Heart left ventricle (tissue), 16 donors: ENCODE results near the gene GPR156. TPM values are rescaled to one million over a fixed set of nuclear protein-coding genes. Genes with fewer than 3 reads are reported as not detected.

ENCODE experiments used
- ATAC-seq, 4 donors: fragments of 200-7000 bp; cut with Tn5 transposase; one replicate each; pipeline ENCODE4 v1.9.1; 2020 to 2022; ENCODE audit warnings: moderate library complexity in 4 of 4, mild to moderate bottlenecking in 3 of 4, moderate number of reproducible peaks in 1 of 4
- DNase-seq, 5 donors: peaks; one replicate each; pipeline ENCODE4 v3.0.0-alpha.2; 2020
- H3K27ac ChIP-seq, 12 donors: fragments of 200-600 bp; sonication (generic) in 4 of 12; one replicate each; pipeline versions ENCODE4 v1.5.0 to v1.8.0; 2016 to 2022; ENCODE audit warnings: mild to moderate bottlenecking in 2 of 12
- H3K27me3 ChIP-seq, 9 donors: fragments of 200-600 bp; sonication (generic) in 2 of 9; one replicate each; pipeline versions ENCODE4 v1.5.1 to v1.8.0; 2016 to 2022; ENCODE audit warnings: mild to moderate bottlenecking in 3 of 9
- H3K36me3 ChIP-seq, 9 donors: fragments of 200-600 bp; sonication (generic) in 2 of 9; one replicate each; pipeline versions ENCODE4 v1.5.0 to v1.8.0; 2018 to 2022; ENCODE audit warnings: mild to moderate bottlenecking in 2 of 9
- H3K4me1 ChIP-seq, 12 donors: fragments of 200-600 bp; sonication (generic) in 4 of 12; one replicate each; pipeline versions ENCODE4 v1.5.0 to v1.8.0; 2016 to 2022; ENCODE audit warnings: mild to moderate bottlenecking in 3 of 12
- H3K4me3 ChIP-seq, 12 donors: fragments of 200-600 bp; sonication (generic) in 4 of 12; one replicate each; pipeline versions ENCODE4 v1.5.0 to v1.8.0; 2017 to 2022; ENCODE audit warnings: mild to moderate bottlenecking in 9 of 12, moderate library complexity in 4 of 12
- H3K9me3 ChIP-seq, 12 donors: fragments of 200-600 bp; sonication (generic) in 4 of 12; one replicate each; pipeline versions ENCODE4 v1.5.0 to v1.8.0; 2016 to 2022; ENCODE audit warnings: mild to moderate bottlenecking in 1 of 12
- CTCF ChIP-seq, 12 donors: fragments of 200-600 bp; sonication (generic) in 4 of 12; IDR thresholded peaks; one replicate each; pipeline versions ENCODE4 v1.5.0 to v1.8.0; 2018 to 2022; ENCODE audit warnings: antibody characterized with exemption in 12 of 12, mild to moderate bottlenecking in 5 of 12
- POLR2A ChIP-seq, 2 donors: fragments of 450-650 bp; IDR thresholded peaks; one replicate each; pipeline ENCODE4 v1.6.1; 2017; ENCODE audit warnings: antibody characterized with exemption in 2 of 2, mild to moderate bottlenecking in 2 of 2, moderate library complexity in 2 of 2
- WGBS, 4 donors: extraction: QIAGEN DNeasy Blood & Tissue Kit in 2 of 4; methylation state at CpG; one replicate each; pipeline versions ENCODE4 v1.1.5 to v1.1.7; 2013 to 2018; 5-methylcytosine and 5-hydroxymethylcytosine counted together
- intact Hi-C, 10 donors: fragments of 100-400 bp; cut with DNase I; formaldehyde crosslinking; loops; one replicate each; pipeline versions ENCODE4 v1.11.1 to v1.14.2; 2022
- polyA plus RNA-seq, 2 donors: library from polyadenylated mRNA; stranded (reverse); fragments of 200-250 nt; gene quantifications; one replicate each; pipeline ENCODE4 v1.2.3, GENCODE V29; 2013
- total RNA-seq, 9 donors: library from RNA; depleted of rRNA in 2 of 9; stranded (reverse); fragments of >200 nt in 2 of 9; fragmentation: NEBNext Ultra II Directional in 3 of 9; extraction: Animal tissue kit (Norgen Biotek cat#: 25700) in 3 of 9; gene quantifications; one replicate each; pipeline versions ENCODE4 v1.1.0 to v1.2.4, GENCODE V29; 2016 to 2023
- donor health status: ischemic (EF 13 %, LVEDD 7.1; RV severe dilation, severe dysfunction).
- donor health status: healthy with polysubstance abuse.
- donor health status: DM: no; HTN: yes; CAD: no.
- donor health status: DM: no; HTN: no; CAD: no.
- donor health status: ischemic (EF 25% LVEDD 6.9; RV normal size, moderate dysfunction).
- donor health status: ischemic (EF 25% LVEDD 5.7; RV mildly dilated, moderate dysfunction).
- donor health status: healthy.
- donor health status: DM: yes; HTN: yes; CAD: no.
- donor health status: ischemic (EF 35%, LVEDD 5.7; RV mildly dilated, moderate dysfunction).
- donor health status: nonischemic (EF 11% LVEDD 7.7; RV severe dilation, severe dysfunction).
- donor health status: DM: yes; HTN: yes; CAD: no.
- donor health status: PGD.
- donor health status: ischemic (EF 29% LVEDD 5.4; RV normal size, mild dysfunction).
- donor health status: nonischemic (EF 23%, LVEDD 6.1; RV moderate dilation, normal function).

The GPR156 gene
- total and polyA plus RNA-seq, 11 donors = 0.06 to 0.24 (median 0.12) TPM; not detected in 5

GRCh38 chr3:120244834-120245225 lies 40.2 kb downstream of the GPR156 start:
- Histone ChIP-seq H3K36me3 (no peaks in the 10 kb centered on the region), H3K9me3 (no peaks in the 10 kb centered on the region), H3K4me1 (no peaks in the 10 kb centered on the region), H3K4me3 (no peak overlapping the region), H3K27me3 (peaks cover 0 to 8% (median 0%) of the 10 kb centered on the region in 9 donors), H3K27ac (no peak overlapping the region)
- ATAC-seq (no peak), DNase-seq (no peak)
- 76 to 90% (median 81%) methylated on average over 3 of the region's 3 CpGs for WGBS, 4 donors
- intact Hi-C loops = loop anchor here (1.0 to 10.0 kb wide), 15 partner anchors 100 to 552 kb away; partner anchors contain the start of gene LRRC58 (in 1 of the 10)
- no peak for TF ChIP-seq POLR2A (IDR thresholded peaks at IDR 0.05)
- no peak for TF ChIP-seq CTCF (IDR thresholded peaks at IDR 0.05)

DNA sequence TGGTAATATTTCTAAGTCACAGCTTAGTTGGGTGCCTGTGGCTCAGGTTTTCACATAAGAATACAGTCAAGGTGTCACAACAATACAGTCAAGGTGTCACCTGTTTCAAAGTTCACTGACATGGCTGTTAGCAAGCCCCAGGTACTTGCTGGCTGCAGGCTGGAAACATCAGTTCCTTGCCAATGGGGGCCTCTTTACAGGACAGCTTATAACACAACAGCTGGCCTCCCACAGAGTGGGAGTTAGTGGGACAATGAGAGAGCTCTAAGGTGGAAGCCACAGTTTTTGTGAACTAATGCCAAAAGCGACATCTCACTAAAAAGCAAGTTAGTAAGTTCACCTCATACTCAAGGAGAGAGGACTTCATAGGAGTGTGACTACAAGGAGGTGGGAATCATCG lies 45.4 kb downstream of the GPR156 start:
- Histone ChIP-seq H3K4me3 (no peak overlapping the region), H3K27me3 (peaks cover 0 to 8% (median 0%) of the 10 kb centered on the region in 9 donors), H3K4me1 (no peaks in the 10 kb centered on the region), H3K36me3 (no peaks in the 10 kb centered on the region), H3K27ac (no peak overlapping the region), H3K9me3 (no peaks in the 10 kb centered on the region)
- intact Hi-C loops = loop anchor here in 8 of 10 donors (5.0 to 10.0 kb wide), 8 partner anchors 105 to 558 kb away; partner anchors contain the start of gene LRRC58 (in 1 of the 8)
- WGBS, 4 donors = 80 to 97% (median 93%) methylated on average over 2 of the region's 2 CpGs
- ATAC-seq (no peak), DNase-seq (no peak)
- TF ChIP-seq POLR2A (IDR thresholded peaks at IDR 0.05) = no peak
- TF ChIP-seq CTCF (IDR thresholded peaks at IDR 0.05) = no peak

DNA sequence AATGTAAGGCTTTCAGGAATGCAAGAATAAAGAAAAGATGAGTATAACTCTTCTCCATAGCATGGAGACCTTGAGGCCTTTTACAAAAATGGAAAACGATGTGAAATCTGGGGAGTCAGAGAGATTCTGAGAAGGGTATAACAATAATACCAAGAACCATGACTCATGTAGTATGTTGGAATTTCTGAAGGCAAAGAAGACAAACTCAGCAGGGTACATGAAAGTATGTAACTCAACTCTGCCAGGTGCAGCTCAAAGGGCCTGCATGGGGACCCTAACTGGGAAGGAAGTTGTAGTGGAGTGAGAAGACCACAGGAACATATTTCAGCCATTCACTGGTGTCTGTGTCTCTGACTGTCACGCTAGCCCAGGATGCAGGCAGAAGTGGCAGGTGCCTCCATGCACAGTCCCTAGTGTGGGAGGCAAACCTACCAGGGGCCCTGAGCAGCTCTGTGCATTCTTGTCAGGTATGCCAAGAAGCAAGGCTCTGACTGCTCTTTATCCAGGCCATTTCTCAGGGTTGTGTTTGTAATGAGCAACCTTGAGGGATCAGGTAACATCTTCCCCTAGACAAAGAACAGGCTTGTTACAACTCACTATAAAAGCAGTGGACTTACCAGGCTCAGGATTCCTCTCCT lies 57.2 kb downstream of the GPR156 start:
- TF ChIP-seq CTCF (IDR thresholded peaks at IDR 0.05) = no peak
- TF ChIP-seq POLR2A (IDR thresholded peaks at IDR 0.05) = no peak
- Histone ChIP-seq H3K4me3 (no peak overlapping the region), H3K4me1 (no peaks in the 10 kb centered on the region), H3K27ac (no peak overlapping the region), H3K36me3 (no peaks in the 10 kb centered on the region), H3K9me3 (peaks cover 0 to 7% (median 2%) of the 10 kb centered on the region in 12 donors), H3K27me3 (no peaks in the 10 kb centered on the region)
- ATAC-seq (no peak), DNase-seq (no peak)
- intact Hi-C loops = no loop called here
- 88 to 91% (median 90%) methylated on average over 2 of the region's 2 CpGs for WGBS, 4 donors

DNA sequence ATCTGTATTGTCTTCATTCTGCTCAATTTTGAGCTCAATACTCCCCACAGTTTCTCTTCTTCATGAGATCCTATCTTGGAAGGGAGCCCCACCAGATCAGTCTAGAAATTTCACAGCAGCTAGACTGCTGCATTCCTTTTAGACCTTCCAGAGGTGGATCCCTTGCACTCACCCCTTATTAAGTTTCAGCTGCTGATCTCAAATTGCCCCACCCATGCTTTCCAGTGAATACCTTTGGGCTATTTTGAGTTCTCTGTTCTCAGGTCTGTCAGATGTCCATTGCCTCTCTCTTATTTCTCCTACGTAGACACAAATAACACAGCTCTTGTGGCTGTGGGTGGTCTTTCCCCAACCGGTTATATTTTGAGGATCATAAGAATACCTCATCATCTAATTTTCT lies 60.8 kb downstream of the GPR156 start:
- 81 to 93% (median 87%) methylated on average over 2 of the region's 2 CpGs for WGBS, 4 donors
- intact Hi-C loops = no loop called here
- TF ChIP-seq CTCF (IDR thresholded peaks at IDR 0.05) (no peak), POLR2A (IDR thresholded peaks at IDR 0.05) (no peak)

More for the DNA sequence above, 60.8 kb downstream of the GPR156 start:
- no peak for ATAC-seq
- Histone ChIP-seq H3K36me3 (no peaks in the 10 kb centered on the region), H3K4me3 (no peak overlapping the region), H3K9me3 (peaks cover 0 to 4% (median 0%) of the 10 kb centered on the region in 12 donors), H3K27me3 (no peaks in the 10 kb centered on the region), H3K4me1 (no peaks in the 10 kb centered on the region), H3K27ac (no peak overlapping the region)
- DNase-seq = no peak
